Upper lobe of left lung (tissue), 4 donors: ENCODE data around the gene APCS.

Experiments
- POLR2A ChIP-seq, 4 donors: fragments of 450-650 bp; IDR thresholded peaks; one replicate each; pipeline ENCODE4 v1.5.1; 2016 to 2017; ENCODE audit warnings: antibody characterized with exemption in 4 of 4, mild to moderate bottlenecking in 2 of 4
- POLR2AphosphoS5 ChIP-seq, 2 donors: sonication (generic); formaldehyde crosslinking; IDR thresholded peaks; one replicate each; pipeline ENCODE4 v1.5.1; 2017; ENCODE audit warnings: antibody characterized with exemption in 2 of 2
- TF ChIP-seq, protein P1 (sequence below), 6 experiments: fragments of 450-650 bp in 4 of 6; fragments of 200-600 bp in 2 of 6; sonication (generic) in 2 of 6; IDR thresholded peaks; one replicate each; pipeline ENCODE4 v1.5.1; 2016 to 2019; ENCODE audit warnings: antibody characterized with exemption in 6 of 6

DNA sequence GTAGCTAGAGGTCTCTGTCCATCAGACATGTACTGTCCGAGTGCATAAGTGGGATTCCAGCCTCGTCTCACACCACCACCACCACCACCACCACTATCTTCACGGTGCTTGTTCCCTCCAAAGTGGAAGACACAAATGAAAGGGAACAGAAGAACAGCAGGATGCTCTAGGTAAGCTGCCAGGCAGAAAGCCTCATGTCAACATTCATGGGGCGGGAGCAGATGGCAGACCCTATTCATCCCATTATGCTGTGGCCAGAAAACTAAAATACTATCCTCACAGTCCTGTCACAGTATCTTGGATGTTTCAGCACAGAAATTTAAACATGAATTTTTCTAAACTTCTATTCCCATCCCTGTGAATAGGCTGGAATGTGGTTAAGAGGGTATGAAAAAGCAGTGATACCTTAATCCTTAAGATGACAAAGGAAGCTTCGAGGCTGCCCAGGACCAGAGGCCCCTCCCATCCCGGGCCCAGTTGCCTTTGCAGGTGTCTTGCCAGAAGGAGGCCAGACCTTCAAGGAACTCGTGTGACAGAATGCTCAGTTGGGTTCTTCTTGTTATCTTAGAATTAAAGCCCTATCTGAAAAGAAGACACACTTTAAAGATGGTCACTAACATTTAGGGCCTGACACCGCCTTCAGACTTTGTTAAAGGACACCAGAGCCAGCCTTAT is 24.7 kb downstream of the APCS start:
- TF ChIP-seq, protein P1, sequence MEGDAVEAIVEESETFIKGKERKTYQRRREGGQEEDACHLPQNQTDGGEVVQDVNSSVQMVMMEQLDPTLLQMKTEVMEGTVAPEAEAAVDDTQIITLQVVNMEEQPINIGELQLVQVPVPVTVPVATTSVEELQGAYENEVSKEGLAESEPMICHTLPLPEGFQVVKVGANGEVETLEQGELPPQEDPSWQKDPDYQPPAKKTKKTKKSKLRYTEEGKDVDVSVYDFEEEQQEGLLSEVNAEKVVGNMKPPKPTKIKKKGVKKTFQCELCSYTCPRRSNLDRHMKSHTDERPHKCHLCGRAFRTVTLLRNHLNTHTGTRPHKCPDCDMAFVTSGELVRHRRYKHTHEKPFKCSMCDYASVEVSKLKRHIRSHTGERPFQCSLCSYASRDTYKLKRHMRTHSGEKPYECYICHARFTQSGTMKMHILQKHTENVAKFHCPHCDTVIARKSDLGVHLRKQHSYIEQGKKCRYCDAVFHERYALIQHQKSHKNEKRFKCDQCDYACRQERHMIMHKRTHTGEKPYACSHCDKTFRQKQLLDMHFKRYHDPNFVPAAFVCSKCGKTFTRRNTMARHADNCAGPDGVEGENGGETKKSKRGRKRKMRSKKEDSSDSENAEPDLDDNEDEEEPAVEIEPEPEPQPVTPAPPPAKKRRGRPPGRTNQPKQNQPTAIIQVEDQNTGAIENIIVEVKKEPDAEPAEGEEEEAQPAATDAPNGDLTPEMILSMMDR (IDR thresholded peaks at IDR 0.05), result no peak
- TF ChIP-seq POLR2AphosphoS5 (IDR thresholded peaks at IDR 0.05), result no peak
- TF ChIP-seq POLR2A (IDR thresholded peaks at IDR 0.05), result no peak
